ENCODE data around the gene FRMD1.

DNA sequence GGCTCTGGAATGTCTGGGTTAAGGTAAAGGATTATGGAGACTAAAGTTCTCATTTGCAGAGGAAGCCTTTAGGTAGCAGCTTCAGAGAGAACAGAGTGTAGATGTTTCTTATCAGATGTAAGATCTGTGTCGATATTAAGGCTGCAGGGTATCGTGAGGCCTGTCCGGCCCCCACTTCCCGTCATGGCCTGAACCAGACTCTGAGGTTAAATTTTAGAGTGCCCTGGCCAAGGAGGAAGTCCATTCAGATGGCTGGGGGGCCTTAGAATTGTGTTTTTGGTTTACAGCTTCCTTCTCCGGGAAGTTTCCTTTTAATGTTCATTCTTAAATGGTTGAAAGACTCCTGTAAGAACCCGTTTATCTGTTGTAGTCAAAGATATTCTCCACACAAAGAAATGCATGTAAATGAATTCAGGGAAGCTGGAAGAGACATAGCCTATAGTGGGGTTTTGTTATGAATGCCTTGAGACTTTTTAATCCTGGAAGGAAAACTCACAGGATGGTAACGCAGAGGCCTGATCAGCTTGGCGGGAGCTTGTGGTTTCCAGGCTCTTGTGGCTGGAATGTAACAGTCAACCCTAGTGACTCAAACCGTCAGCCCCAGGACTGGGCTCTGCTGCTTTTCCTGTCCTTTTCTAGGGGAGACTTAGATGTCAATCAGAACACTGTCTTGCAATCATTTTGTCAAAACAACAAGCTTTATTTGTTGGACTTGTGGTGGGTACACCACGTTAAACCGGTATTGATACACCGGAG lies 46.8 kb downstream of the FRMD1 start:
- TF ChIP-seq, protein P1, sequence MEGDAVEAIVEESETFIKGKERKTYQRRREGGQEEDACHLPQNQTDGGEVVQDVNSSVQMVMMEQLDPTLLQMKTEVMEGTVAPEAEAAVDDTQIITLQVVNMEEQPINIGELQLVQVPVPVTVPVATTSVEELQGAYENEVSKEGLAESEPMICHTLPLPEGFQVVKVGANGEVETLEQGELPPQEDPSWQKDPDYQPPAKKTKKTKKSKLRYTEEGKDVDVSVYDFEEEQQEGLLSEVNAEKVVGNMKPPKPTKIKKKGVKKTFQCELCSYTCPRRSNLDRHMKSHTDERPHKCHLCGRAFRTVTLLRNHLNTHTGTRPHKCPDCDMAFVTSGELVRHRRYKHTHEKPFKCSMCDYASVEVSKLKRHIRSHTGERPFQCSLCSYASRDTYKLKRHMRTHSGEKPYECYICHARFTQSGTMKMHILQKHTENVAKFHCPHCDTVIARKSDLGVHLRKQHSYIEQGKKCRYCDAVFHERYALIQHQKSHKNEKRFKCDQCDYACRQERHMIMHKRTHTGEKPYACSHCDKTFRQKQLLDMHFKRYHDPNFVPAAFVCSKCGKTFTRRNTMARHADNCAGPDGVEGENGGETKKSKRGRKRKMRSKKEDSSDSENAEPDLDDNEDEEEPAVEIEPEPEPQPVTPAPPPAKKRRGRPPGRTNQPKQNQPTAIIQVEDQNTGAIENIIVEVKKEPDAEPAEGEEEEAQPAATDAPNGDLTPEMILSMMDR (IDR thresholded peaks at IDR 0.05; ENCODE audit: insufficient read depth, low read length): no peak
- TF ChIP-seq, protein P2, sequence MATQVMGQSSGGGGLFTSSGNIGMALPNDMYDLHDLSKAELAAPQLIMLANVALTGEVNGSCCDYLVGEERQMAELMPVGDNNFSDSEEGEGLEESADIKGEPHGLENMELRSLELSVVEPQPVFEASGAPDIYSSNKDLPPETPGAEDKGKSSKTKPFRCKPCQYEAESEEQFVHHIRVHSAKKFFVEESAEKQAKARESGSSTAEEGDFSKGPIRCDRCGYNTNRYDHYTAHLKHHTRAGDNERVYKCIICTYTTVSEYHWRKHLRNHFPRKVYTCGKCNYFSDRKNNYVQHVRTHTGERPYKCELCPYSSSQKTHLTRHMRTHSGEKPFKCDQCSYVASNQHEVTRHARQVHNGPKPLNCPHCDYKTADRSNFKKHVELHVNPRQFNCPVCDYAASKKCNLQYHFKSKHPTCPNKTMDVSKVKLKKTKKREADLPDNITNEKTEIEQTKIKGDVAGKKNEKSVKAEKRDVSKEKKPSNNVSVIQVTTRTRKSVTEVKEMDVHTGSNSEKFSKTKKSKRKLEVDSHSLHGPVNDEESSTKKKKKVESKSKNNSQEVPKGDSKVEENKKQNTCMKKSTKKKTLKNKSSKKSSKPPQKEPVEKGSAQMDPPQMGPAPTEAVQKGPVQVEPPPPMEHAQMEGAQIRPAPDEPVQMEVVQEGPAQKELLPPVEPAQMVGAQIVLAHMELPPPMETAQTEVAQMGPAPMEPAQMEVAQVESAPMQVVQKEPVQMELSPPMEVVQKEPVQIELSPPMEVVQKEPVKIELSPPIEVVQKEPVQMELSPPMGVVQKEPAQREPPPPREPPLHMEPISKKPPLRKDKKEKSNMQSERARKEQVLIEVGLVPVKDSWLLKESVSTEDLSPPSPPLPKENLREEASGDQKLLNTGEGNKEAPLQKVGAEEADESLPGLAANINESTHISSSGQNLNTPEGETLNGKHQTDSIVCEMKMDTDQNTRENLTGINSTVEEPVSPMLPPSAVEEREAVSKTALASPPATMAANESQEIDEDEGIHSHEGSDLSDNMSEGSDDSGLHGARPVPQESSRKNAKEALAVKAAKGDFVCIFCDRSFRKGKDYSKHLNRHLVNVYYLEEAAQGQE (IDR thresholded peaks at IDR 0.05; ENCODE audit: insufficient replicate concordance, low read depth): no peak
